Esophagus muscularis mucosa (tissue), 4 donors: ENCODE measurements around the gene CP. TPM values are rescaled to one million over a fixed set of nuclear protein-coding genes. Genes with fewer than 3 reads are reported as not detected.

ENCODE experiments used
- DNase-seq: peaks from one replicate; pipeline ENCODE4 v3.0.0-alpha.2; 2017; ENCODE audit errors: extremely low spot score
- H3K27ac ChIP-seq, 4 donors: fragments of 200-600 bp; sonication (generic); replicated peaks in 1 of 4; 1 replicate in 3 of 4; 2 replicates in 1 of 4; pipeline ENCODE4 v1.5.1; 2016 to 2019; ENCODE audit warnings: mild to moderate bottlenecking in 1 of 4
- H3K27me3 ChIP-seq, 4 donors: fragments of 200-600 bp; sonication (generic); one replicate each; pipeline versions ENCODE4 v1.5.1 to v1.6.0; 2016 to 2019
- H3K36me3 ChIP-seq, 4 donors: fragments of 200-600 bp; sonication (generic); one replicate each; pipeline ENCODE4 v1.5.1; 2016 to 2019
- H3K4me1 ChIP-seq, 4 donors: fragments of 200-600 bp; sonication (generic); one replicate each; pipeline ENCODE4 v1.5.1; 2016 to 2019
- H3K4me3 ChIP-seq, 4 donors: fragments of 200-600 bp; sonication (generic); 1 replicate in 2 of 4; 2 replicates in 2 of 4; pipeline ENCODE4 v1.5.1; 2016 to 2019; ENCODE audit warnings: mild to moderate bottlenecking in 4 of 4, moderate library complexity in 1 of 4
- H3K9me3 ChIP-seq, 4 donors: fragments of 200-600 bp; sonication (generic); 1 replicate in 3 of 4; 2 replicates in 1 of 4; pipeline ENCODE4 v1.5.1; 2016 to 2019
- CTCF ChIP-seq, 3 experiments: fragments of 200-600 bp in 2 of 3; fragments of 450-650 bp in 1 of 3; sonication (generic) in 2 of 3; IDR thresholded peaks; one replicate each; pipeline ENCODE4 v1.5.1; 2017 to 2019; ENCODE audit warnings: antibody characterized with exemption in 3 of 3, mild to moderate bottlenecking in 2 of 3, moderate library complexity in 1 of 3
- EP300 ChIP-seq: sonication (generic); formaldehyde crosslinking; IDR thresholded peaks from one replicate; pipeline ENCODE4 v1.6.1; 2017; ENCODE audit warnings: antibody characterized with exemption
- POLR2A ChIP-seq: fragments of 450-650 bp; IDR thresholded peaks from one replicate; pipeline ENCODE4 v1.6.1; 2017; ENCODE audit warnings: antibody characterized with exemption, moderate library complexity, mild to moderate bottlenecking, low read depth
- POLR2AphosphoS5 ChIP-seq, 2 donors: sonication (generic); formaldehyde crosslinking; IDR thresholded peaks; one replicate each; pipeline ENCODE4 v1.6.1; 2017; ENCODE audit warnings: antibody characterized with exemption in 2 of 2
- WGBS: methylation state at CpG from one replicate; pipeline ENCODE4 v1.1.5; 2018; 5-methylcytosine and 5-hydroxymethylcytosine counted together
- intact Hi-C: fragments of 100-400 bp; cut with DNase I; formaldehyde crosslinking; loops from one replicate; pipeline ENCODE4 v1.15.1; 2023
- total RNA-seq, 4 donors: library from RNA; depleted of rRNA; stranded (reverse); fragments of >200 nt; gene quantifications; one replicate each; pipeline versions ENCODE4 v1.1.0 to v1.2.1, GENCODE V29; 2016

The CP gene
- total RNA-seq = 1 to 10 TPM; 5.6 to 8.1 (median 6.0) TPM

GRCh38 chr3:149221783-149222517 lies at the start of gene CP:
Gene CP (minus strand): TSS chr3:149221829. CDS start chr3:149221792, 37 bp downstream.
- Histone ChIP-seq H3K4me3 (peak within 1 kb of the TSS in 1 of 4 donors; percentile 24), H3K27me3 (no peaks in the 10 kb centered on the region), H3K36me3 (no peaks in the 10 kb centered on the region), H3K9me3 (no peaks in the 10 kb centered on the region), H3K4me1 (peaks cover 4 to 14% (median 10%) of the 10 kb centered on the region in 4 donors), H3K27ac (no peak within 1 kb of the TSS)
- WGBS = 59% methylated on average over 3 of the region's 3 CpGs
- DNase-seq = no peak
- intact Hi-C loops = no loop called here
- TF ChIP-seq POLR2AphosphoS5 (IDR thresholded peaks at IDR 0.05) = no peak
- no peak for TF ChIP-seq EP300
- no peak for TF ChIP-seq POLR2A
- TF ChIP-seq CTCF (IDR thresholded peaks at IDR 0.05) = no peak

- Histone ChIP-seq H3K9me3 (no peaks in the 10 kb centered on the region), H3K27ac (no peak overlapping the region), H3K27me3 (no peaks in the 10 kb centered on the region), H3K36me3 (no peaks in the 10 kb centered on the region), H3K4me1 (peaks cover 0 to 15% (median 11%) of the 10 kb centered on the region in 4 donors), H3K4me3 (no peak overlapping the region)
- DNase-seq = no peak
- intact Hi-C loops = loop anchor here (5.0 to 10.0 kb wide), 2 partner anchors 215 to 408 kb away; no protein-coding TSS in a partner anchor
- 66% methylated on average over 2 of the region's 2 CpGs for WGBS
- TF ChIP-seq EP300 (no peak), CTCF (IDR thresholded peaks at IDR 0.05) (no peak), POLR2AphosphoS5 (IDR thresholded peaks at IDR 0.05) (no peak), POLR2A (no peak)
Observed at GRCh38 chr3:149270180-149270579, 48.6 kb upstream of the CP start.

DNA sequence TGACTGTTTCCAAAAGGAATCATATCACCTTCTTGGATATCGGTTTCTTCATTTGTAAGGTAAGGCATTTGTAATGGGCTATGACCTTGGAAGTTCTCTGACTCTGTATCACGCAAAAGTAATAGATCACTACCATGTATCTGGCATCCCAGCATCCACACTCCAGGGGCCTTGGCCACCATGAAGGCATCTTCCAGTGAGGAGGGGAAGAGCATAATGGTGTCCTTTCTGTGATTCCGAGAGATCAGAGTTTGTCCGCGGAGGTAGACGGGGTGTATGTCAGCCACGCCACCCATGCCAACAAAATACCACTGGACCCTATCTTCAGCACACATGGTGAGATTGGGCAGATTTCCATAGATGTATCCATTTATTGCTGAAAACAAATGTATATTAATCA lies 48.1 kb upstream of the CP start:
- Histone ChIP-seq H3K27me3 (no peaks in the 10 kb centered on the region), H3K4me1 (peaks cover 0 to 15% (median 10%) of the 10 kb centered on the region in 4 donors), H3K27ac (no peak overlapping the region), H3K9me3 (no peaks in the 10 kb centered on the region), H3K4me3 (no peak overlapping the region), H3K36me3 (no peaks in the 10 kb centered on the region)
- intact Hi-C loops = loop anchor here (5.0 to 10.0 kb wide), 2 partner anchors 215 to 407 kb away; no protein-coding TSS in a partner anchor
- DNase-seq = peak; percentile 68
- TF ChIP-seq EP300 = no peak
- TF ChIP-seq CTCF (IDR thresholded peaks at IDR 0.05) = no peak
- TF ChIP-seq POLR2AphosphoS5 (IDR thresholded peaks at IDR 0.05) = no peak
- 93% methylated on average over 7 of the region's 7 CpGs for WGBS

GRCh38 chr3:149267565-149267964 lies 45.9 kb upstream of the CP start:
- WGBS = 95% methylated on average over 6 of the region's 6 CpGs
- intact Hi-C loops = no loop called here
- Histone ChIP-seq H3K27me3 (no peaks in the 10 kb centered on the region), H3K4me3 (no peak overlapping the region), H3K36me3 (no peaks in the 10 kb centered on the region), H3K4me1 (peaks cover 0 to 4% (median under 1%) of the 10 kb centered on the region in 4 donors), H3K27ac (no peak overlapping the region), H3K9me3 (no peaks in the 10 kb centered on the region)
- TF ChIP-seq CTCF (IDR thresholded peaks at IDR 0.05) = no peak
- TF ChIP-seq POLR2AphosphoS5 (IDR thresholded peaks at IDR 0.05) = no peak
- no peak for TF ChIP-seq EP300
- no peak for TF ChIP-seq POLR2A
- DNase-seq = no peak

DNA sequence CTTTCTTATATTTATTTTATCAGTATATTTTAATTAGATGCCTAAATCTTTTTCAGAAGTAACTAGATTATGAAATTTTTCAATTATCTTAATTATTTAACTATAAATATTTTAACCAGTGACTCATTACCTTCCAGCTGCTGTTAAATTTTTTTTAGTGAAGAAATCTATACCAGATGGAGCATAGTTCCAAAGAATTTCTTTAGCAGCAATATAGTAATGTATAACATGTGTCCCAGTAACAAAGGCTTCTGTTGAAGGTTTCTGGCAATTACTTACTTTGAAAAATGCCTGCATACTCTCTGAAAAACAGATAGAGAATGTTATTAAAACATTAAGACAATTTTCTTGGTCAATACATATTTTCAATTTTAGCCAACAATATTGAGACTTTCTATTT lies 45.1 kb upstream of the CP start:
- Histone ChIP-seq H3K4me3 (no peak overlapping the region), H3K4me1 (no peaks in the 10 kb centered on the region), H3K36me3 (no peaks in the 10 kb centered on the region), H3K27ac (no peak overlapping the region), H3K9me3 (no peaks in the 10 kb centered on the region), H3K27me3 (no peaks in the 10 kb centered on the region)
- TF ChIP-seq CTCF (IDR thresholded peaks at IDR 0.05) (no peak), EP300 (no peak), POLR2A (no peak), POLR2AphosphoS5 (IDR thresholded peaks at IDR 0.05) (no peak)
- no peak for DNase-seq
- intact Hi-C loops = no loop called here
